NCI-H82 (cell line): Measurements from ENCODE around the gene APOL3.
"Not testable (repeated sequence)": the region's sequence is repeated elsewhere in the genome, so short reads cannot be mapped to it uniquely, and the experiment has no call there.

Experiments
- DNase-seq: peaks from one replicate; lab custom pipeline; 2025; lab: John Stamatoyannopoulos, UW

Gene APOL3

GRCh38 chr22:36193171-36193570 lies 32.6 kb upstream of the APOL3 start:
- no peak for DNase-seq

DNA sequence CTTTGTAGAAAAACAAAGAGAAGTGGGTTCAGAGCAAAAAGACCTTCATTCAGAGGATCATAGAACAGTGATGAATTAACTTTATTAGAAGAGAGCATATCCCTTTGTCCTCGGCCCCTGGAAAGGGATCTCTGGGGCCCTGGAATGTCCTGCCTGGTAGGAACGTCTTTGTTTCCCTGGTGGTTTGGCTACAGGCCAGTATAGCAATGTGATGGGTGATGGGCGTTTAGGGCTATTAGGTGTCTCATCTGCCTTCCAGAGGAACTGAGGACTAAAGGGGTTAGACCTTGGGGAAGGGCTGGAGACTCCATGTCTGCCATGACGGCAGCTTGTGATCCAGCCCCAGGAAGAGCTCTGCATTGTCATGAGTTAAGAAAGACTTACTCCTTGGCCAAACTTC lies 32.0 kb upstream of the APOL3 start:
- DNase-seq: no peak

- DNase-seq: no peak
Observed at GRCh38 chr22:36191106-36191836, 30.7 kb upstream of the APOL3 start.

GRCh38 chr22:36187862-36188261 lies 27.3 kb upstream of the APOL3 start:
- DNase-seq: not testable (repeated sequence)

DNA sequence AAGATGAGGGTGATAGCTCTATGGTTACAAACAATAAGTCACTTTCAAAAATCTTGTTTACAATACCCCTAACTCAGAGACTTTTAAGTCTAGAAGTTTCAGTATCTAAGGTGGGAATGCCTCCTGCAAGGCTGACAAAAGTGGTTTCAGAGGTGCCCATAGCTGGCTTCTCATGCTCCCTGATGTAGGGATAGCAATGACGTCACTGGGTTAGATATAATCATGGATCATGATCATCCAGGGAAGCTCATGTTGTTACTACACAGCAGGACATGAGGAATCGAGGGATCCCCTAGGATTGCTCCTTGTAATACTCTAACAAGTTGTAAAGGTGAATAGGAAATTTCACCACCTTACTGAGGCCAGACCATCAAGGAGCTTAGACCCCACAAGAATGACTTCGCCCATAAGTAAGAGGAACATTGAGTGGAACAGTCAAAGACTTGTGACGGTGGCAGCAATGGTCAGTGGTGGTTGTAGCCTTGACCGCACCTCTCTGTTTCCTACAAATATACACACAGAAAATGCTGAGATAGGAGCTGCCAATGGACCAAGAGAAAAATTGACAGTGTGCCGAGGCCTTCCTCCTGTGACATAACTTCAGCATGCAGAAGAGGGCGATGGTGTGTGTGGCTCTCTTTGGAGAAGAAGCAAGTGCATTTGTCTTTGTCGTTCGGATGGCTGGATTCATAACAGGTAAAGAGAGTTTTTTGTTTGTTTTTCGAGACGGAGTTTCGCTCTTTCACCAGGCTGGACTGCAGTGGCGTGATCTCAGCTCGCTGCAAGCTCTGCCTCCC lies 25.5 kb upstream of the APOL3 start:
- DNase-seq: no peak

DNA sequence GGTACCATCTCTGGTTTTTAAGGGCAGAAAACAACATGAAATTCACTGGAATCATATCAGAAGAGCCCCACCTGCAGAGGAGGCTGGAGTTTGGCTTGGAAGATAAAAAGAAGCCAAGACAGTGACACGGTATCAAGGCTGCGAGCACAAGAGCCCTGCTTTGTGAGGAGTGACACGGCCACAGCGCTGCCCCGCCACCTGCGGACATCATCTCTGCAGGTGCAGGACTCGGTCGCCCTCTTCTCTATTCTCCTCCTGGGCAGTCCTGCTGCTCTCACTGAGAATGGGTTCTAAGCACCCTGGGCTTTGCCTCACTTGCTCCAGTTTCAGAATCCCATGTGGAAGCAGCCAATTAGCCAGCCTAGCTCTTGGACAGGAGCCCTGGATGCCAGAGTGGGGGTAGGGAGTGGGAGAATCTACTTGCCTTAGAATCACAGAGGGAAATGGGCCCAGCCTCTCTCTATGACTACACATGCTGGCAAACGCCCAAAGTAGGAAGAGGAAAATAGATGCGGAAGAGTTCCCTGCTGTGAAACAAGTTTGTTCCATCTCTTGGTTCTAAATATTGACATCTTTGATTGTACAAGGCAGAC lies 24.0 kb upstream of the APOL3 start:
- no peak for DNase-seq

- DNase-seq: no peak
Observed at GRCh38 chr22:36183446-36183845, 22.9 kb upstream of the APOL3 start.

- DNase-seq: no peak
Observed at GRCh38 chr22:36182857-36183256, 22.3 kb upstream of the APOL3 start.

DNA sequence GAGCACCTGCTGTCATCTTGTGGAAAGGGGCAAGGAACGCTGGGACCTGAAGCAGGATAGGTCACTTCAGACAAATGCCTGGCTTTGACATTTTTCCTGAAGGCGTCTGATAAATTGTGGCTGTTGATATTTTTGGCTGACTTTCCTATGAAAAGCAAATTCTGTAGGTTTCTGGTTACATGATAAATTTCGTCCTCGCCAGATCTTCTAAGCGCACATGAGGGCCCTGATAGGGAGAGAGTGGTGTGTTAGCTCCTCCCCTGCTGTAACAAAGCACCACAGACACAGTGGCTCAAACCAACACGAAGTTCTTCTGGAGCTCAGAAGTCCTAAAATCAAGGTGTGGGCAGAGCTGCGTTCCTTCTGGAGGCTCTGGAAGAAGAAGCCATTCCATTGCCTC lies 21.5 kb upstream of the APOL3 start:
- DNase-seq: no peak

GRCh38 chr22:36180928-36181327 lies 20.4 kb upstream of the APOL3 start:
- DNase-seq: no peak

DNA sequence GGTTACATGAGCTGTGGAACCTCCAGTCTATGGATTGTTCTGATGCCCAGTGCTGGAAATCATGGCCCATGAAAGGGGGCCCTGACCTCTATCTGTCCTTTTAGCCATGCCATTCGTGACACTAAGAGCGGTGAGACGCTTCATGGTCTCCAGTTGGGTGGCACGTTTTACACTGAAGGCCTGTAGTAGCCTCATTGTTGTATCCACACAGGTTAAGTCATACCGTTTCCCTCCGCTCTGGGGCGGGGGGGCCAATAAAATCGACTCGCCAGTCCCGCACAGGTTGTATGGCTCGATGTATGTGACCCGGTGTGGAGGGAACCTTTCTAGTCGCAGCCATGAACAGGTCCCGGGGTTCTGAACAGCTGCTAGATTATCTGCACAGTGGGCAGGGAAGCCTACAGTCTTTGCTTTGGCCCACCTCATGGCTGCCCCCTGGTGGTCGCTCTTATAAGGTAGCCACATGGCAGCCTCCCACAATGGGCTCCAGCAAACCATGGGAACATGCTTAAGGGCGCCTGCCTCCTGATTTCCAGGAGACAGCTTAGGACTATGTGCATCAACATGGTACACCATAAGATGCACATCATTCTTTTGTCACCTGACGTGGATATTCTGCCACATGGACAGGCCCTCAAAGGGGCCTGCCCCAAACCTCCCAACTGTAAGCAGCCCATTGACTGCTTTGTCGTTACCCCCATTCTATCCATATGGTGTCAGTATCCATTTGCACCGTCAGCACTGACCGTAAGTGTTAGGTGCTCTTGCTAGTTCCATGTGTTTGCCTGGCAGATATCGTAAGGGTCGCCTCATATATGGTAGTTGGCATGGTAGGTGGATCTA lies 19.7 kb upstream of the APOL3 start:
- DNase-seq: peak; percentile 77

DNA sequence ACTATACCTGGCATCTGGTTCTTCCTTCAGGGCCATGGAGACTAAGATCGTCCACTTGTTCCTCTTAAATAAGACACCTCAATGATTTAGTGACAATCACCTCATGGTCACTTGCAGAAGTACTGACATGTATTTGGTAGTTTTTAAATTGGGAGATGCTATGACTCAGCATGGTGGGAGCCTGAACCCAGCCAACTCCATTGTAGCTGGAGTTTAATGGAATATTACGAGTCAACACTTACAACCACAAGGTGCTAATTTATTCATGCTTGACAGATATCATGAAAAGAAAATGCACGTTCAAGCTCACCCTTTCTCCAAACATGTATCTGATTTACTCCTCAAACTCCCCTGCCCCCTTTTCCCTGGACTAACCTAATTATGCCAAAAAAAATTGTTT lies 16.6 kb upstream of the APOL3 start:
- no peak for DNase-seq

DNA sequence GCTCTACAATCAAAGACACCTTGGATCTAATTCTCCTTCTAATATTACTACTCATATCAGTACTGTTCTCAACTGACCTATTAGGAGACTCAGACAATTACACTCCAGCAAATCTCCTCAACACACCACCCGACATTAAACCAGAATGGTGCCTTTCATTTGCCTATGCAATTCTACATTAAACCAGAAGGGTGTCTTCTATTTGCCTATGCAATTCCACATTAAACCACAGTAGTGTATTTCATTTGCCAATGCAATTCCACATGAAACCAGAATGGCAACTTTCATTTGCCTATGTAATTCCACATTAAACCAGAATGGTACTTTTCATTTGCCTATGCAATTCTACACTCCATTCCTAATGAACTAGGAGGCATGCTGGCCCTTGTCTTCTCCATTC lies 15.3 kb upstream of the APOL3 start:
- DNase-seq: no peak

DNA sequence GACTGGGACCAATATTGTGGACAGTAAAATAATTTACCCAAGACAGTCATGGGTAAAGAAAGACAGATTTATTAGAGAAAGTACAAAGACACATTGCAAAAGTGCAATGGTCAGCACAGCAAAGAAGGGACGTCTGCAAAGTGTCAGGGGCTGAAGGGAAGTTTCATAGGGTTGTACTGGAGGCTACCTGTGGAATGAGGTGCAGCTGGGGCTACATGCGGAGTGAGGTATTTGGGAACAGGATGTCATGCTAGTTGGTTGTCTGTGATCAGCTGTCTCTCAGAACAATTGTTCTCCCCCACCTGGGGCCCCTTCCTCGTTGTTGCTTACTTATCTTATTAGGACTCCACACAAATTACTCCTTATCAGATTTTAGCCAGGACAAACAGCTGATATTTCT lies 11.4 kb upstream of the APOL3 start:
- DNase-seq: no peak

DNA sequence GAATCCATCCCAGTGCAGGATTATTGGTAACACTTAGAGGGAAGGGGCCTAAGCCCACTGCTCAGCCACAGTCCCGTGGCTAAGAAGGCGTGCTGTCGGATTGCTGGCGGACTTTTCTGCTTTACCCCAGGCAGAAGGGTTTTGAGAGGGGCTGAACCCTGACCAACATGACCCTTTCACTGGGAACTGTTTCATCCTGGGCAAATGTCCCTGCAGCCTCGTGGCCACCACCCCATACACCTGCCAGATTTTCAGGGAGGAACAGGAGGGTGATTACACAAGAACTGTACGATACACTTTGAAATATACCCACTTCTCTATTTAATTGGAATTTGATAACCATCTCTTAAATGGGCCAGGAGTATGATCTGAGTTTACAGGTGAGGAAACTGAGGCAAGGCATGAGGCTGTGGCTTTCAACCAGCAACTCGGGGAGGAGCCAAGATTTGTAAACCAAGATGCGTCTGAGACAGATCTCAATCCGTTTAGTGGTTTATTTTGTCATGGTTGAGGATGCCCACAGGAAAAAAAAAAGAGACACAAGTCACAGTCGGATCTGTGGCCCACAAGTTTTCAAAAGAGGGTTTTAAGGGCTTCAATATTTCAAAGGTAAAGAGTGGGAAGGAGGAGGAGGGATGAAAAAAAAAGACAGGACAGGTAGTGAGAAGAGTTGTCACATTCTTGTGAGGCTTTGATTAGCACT lies 6.1 kb upstream of the APOL3 start:
- DNase-seq: peak; percentile 51

- no peak for DNase-seq
Observed at GRCh38 chr22:36166086-36166485, 5.5 kb upstream of the APOL3 start.

DNA sequence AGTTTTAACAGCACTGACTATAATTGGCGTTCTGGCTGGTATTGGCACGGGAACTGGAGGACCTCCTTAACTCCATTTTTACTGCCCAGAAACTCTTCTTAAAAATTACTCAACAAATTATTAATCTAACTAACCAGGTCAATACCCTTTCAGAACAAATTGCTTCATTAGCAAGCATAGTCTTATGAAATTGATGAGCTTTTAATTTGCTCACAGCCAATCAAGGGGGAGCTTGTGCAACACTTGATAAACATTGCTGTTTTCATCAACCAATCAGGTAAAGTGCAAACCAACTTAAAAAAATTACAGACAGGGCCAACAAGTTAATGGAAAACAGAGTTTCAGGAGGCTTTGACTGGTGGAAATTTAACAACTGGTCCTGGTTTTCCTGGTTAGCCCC lies 4.6 kb upstream of the APOL3 start:
- DNase-seq: no peak

GRCh38 chr22:36164621-36165020 lies 4.1 kb upstream of the APOL3 start:
- no peak for DNase-seq

DNA sequence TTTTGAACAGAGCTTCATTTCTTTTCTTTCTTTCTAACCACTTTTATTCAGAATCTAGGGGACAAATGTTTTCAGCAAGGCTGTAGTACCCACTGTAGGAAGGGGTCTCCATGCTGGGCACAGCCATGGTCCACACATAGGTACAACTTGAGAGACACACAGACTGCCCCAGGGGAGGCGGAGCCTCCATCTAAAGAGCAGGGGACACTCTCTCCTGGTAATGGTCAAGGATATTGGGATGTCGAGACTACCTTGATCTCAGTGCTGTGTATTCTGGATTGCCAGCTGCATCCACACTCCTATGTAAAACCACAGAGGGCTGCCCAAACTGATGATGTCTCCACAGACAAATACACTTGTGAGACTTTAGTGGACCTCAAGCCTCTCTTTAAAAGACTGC lies 2.9 kb upstream of the APOL3 start:
- no peak for DNase-seq

GRCh38 chr22:36162127-36163034 lies 1.8 kb upstream of the APOL3 start:
- peak; percentile 58 for DNase-seq

DNA sequence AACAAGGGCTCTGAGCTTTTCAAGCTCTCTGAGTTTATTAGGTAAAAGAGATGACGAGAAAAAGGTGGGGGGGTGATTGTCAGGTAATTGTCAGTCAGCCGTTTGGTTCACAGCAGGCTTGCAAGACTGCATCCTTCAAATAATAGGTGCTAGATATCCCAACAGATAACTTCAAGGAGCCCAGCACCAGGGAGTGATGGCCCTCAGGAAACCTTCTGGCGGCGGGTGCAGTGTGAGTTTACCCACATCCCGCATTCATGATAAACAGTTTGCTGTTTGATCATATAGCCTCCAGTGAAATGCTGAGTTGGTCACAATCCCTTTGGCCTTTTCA lies 1.2 kb upstream of the APOL3 start:
- not testable (repeated sequence) for DNase-seq
